Adrenal gland (tissue), 5 donors: Measurements from ENCODE around the gene SLIT3.

Experiments used
- CTCF ChIP-seq, 6 experiments: fragments of 450-650 bp in 4 of 6; fragments of 200-600 bp in 2 of 6; sonication (generic) in 1 of 6; IDR thresholded peaks; 1 replicate in 5 of 6; 2 replicates in 1 of 6; pipeline versions ENCODE4 v1.5.1 to v1.8.0; 2016 to 2021; ENCODE audit warnings: antibody characterized with exemption in 6 of 6, mild to moderate bottlenecking in 2 of 6, moderate library complexity in 1 of 6
- POLR2A ChIP-seq, 2 donors: fragments of 450-650 bp; IDR thresholded peaks; one replicate each; pipeline ENCODE4 v1.6.1; 2017; ENCODE audit warnings: antibody characterized with exemption in 2 of 2, mild to moderate bottlenecking in 2 of 2, moderate library complexity in 1 of 2
- donor health status: DM: no; HTN: no; CAD: no.

- no peak for TF ChIP-seq POLR2A (IDR thresholded peaks at IDR 0.05)
- TF ChIP-seq CTCF (IDR thresholded peaks at IDR 0.05) = no peak
These were observed 366.8 kb downstream of the SLIT3 start for GRCh38 chr5:168934169-168934568.
